Right atrium auricular region (tissue), 2 donors: ENCODE data around the gene SMOC2. TPM values are rescaled to one million over a fixed set of nuclear protein-coding genes. Genes with fewer than 3 reads are reported as not detected.
A peak's percentile ranks its signal among the peaks of the same experiment; 100 is the strongest.

Experiments
- DNase-seq: peaks from one replicate; pipeline ENCODE4 v3.0.0-alpha.2; 2019; ENCODE audit warnings: low spot score
- H3K27ac ChIP-seq, 2 donors: fragments of 200-600 bp; sonication (generic); 1 replicate in 1 of 2; 2 replicates in 1 of 2; pipeline ENCODE4 v1.5.1; 2016 to 2019
- H3K27me3 ChIP-seq, 2 donors: fragments of 200-600 bp; sonication (generic); one replicate each; pipeline versions ENCODE4 v1.5.1 to v1.6.0; 2017 to 2019
- H3K36me3 ChIP-seq: fragments of 200-600 bp; sonication (generic); one replicate; pipeline ENCODE4 v1.5.1; 2016
- H3K4me1 ChIP-seq, 2 donors: fragments of 200-600 bp; sonication (generic); one replicate each; pipeline versions ENCODE4 v1.5.1 to v1.6.0; 2017 to 2019
- H3K4me3 ChIP-seq, 2 donors: fragments of 200-600 bp; sonication (generic); 1 replicate in 1 of 2; 2 replicates in 1 of 2; pipeline ENCODE4 v1.5.1; 2017 to 2019; ENCODE audit warnings: mild to moderate bottlenecking in 1 of 2, moderate library complexity in 1 of 2
- H3K9me3 ChIP-seq, 2 donors: fragments of 200-600 bp; sonication (generic); one replicate each; pipeline ENCODE4 v1.5.1; 2019
- CTCF ChIP-seq, 2 donors: fragments of 200-600 bp; sonication (generic); IDR thresholded peaks; one replicate each; pipeline ENCODE4 v1.5.1; 2019; ENCODE audit warnings: antibody characterized with exemption in 2 of 2
- total RNA-seq, 2 donors: library from RNA; depleted of rRNA; stranded (reverse); fragments of >200 nt; gene quantifications; one replicate each; pipeline ENCODE4 v1.1.0, GENCODE V29; 2016

The SMOC2 gene
- total RNA-seq, 2 donors from 2014 or later = 10.8 to 31.7 TPM

DNA sequence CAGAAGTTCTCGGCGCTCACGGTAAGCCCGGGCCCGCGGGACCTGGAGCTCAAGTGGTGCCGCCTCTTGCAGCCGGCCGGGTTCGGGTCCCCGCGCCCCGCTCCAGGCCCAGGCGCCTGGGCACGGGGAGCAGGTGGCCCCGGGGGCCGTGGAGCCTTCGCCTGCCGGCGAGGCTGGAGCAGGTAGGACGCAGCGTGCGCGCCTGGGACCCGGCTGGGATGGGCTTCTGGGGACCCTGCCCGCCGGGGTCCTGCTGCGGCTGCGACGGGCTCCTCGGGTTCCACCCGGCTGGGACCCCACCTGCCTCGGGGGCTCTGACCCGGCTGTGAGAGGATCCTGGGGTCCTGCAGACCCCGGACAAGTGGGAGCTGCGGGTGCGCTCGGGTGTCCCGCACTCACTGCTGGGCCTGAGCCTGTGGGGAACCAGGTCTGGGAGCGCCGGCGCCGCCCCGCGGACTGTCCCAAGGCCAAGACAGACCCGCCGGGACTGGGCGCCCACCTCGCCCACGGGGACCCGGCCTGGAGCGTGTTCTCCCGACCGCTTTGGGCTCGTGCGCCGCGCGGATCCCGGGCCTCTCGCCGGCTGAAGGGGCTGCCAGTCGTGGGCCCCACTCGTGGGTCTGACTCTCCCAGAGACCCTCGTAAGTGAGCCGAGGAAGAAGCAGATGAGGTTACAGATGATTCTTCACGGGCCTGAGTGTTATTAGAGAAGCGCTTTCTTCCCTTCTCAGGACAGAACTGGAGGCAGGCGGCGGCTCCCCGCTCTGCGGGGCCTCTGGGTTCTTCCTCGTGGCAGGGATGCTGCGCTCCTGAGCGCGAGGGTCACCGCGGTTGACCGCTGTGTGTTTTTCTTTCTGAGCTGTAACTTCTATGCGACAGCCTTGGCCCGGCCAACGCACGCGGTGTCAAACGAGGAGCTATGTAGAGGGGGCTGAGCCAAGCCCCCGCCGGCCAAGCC, 729 bp downstream of the SMOC2 start:
- no peak for TF ChIP-seq CTCF (IDR thresholded peaks at IDR 0.05)
- H3K27ac ChIP-seq = peak overlapping the region; percentile 40 to 57
- no peaks in the 10 kb centered on the region for H3K36me3 ChIP-seq
- DNase-seq = no peak
- no peaks in the 10 kb centered on the region for H3K27me3 ChIP-seq
- peak overlapping the region; percentile 39 to 63 for H3K4me3 ChIP-seq
- H3K9me3 ChIP-seq = no peaks in the 10 kb centered on the region
- peaks cover 0 to 19% of the 10 kb centered on the region in 2 donors for H3K4me1 ChIP-seq

- Histone ChIP-seq H3K4me1 (peaks cover 0 to 19% of the 10 kb centered on the region in 2 donors), H3K36me3 (no peaks in the 10 kb centered on the region), H3K9me3 (no peaks in the 10 kb centered on the region), H3K27me3 (no peaks in the 10 kb centered on the region), H3K27ac (no peak overlapping the region), H3K4me3 (peak overlapping the region in 1 of 2 donors; percentile 63)
- no peak for DNase-seq
- TF ChIP-seq CTCF (IDR thresholded peaks at IDR 0.05) = no peak
Observed at GRCh38 chr6:168442646-168443045, 1.7 kb downstream of the SMOC2 start.

- Histone ChIP-seq H3K4me3 (no peak overlapping the region), H3K27ac (no peak overlapping the region), H3K9me3 (no peaks in the 10 kb centered on the region), H3K36me3 (no peaks in the 10 kb centered on the region), H3K4me1 (peaks cover 0 to 7% of the 10 kb centered on the region in 2 donors), H3K27me3 (no peaks in the 10 kb centered on the region)
- no peak for DNase-seq
- no peak for TF ChIP-seq CTCF (IDR thresholded peaks at IDR 0.05)
Observed at GRCh38 chr6:168447282-168447681, 6.3 kb downstream of the SMOC2 start.

GRCh38 chr6:168447700-168448099, 6.7 kb downstream of the SMOC2 start:
- no peak overlapping the region for H3K4me3 ChIP-seq
- peaks cover 0 to 10% of the 10 kb centered on the region in 2 donors for H3K4me1 ChIP-seq
- H3K9me3 ChIP-seq = no peaks in the 10 kb centered on the region
- no peak overlapping the region for H3K27ac ChIP-seq
- H3K27me3 ChIP-seq = no peaks in the 10 kb centered on the region
- TF ChIP-seq CTCF (IDR thresholded peaks at IDR 0.05) = no peak
- DNase-seq = no peak
- H3K36me3 ChIP-seq = no peaks in the 10 kb centered on the region

DNA sequence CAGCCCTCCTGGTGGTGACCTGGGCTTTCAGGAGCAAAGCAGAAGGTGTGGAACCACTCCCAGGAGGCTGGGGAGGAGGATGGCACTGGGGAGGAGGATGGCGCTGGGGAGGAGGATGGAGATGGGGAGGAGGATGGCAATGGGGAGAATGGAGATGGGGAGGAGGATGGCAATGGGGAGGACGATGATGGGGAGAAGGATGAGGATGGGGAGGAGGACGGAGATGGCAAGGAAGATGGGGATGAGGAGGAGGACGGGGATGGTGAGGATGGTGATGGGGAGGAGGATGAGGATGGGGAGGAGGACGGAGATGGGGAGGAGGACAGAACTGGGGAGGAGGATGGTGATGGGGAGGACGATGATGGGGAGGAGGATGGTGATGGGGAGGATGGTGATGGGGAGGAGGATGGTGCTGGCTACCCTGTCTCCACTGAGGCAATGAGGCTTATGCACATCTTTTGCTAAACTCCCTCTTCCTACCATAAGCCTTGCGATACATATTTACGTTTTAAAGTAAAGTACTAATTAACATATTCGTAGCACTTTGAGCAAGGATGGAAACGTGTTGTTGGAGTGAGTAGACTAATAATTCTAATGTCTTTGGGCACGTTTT, 7.4 kb downstream of the SMOC2 start:
- Histone ChIP-seq H3K9me3 (no peaks in the 10 kb centered on the region), H3K4me3 (no peak overlapping the region), H3K4me1 (peaks cover 0 to 15% of the 10 kb centered on the region in 2 donors), H3K27ac (no peak overlapping the region), H3K36me3 (no peaks in the 10 kb centered on the region), H3K27me3 (no peaks in the 10 kb centered on the region)
- no peak for TF ChIP-seq CTCF (IDR thresholded peaks at IDR 0.05)
- no peak for DNase-seq
